ENCODE results near the gene SNRPE.

The SNRPE gene

DNA sequence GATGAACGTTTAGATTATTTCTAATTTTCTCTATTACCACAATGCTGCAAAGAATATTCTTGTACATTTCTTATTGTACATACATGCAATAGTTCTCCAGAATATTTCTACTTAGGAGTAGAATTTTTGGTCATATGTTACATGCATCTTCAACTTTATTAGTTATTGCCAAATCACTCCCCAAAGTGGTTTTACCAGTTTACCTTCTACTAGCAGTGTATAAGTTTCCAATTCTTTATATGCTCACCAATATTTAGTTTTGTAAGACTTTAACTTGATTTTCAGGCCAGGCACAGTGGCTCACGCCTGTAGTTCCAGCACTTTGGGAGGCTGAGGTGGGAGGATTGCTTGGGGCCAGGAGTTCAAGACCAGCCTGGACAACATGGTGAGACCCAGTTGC is 55.4 kb downstream of the SNRPE start:
- no peaks in the 10 kb centered on the region for H3K9me3 ChIP-seq (ENCODE audit: insufficient read depth, low read length)
- H2AFZ ChIP-seq (ENCODE audit: low read depth, low read length): no peak overlapping the region
- H4K20me1 ChIP-seq (ENCODE audit: insufficient read depth, low read length): no peaks in the 10 kb centered on the region
- no peak overlapping the region for H3K4me2 ChIP-seq (ENCODE audit: low read length)
- H3K27ac ChIP-seq (ENCODE audit: low read length): no peak overlapping the region
- no peaks in the 10 kb centered on the region for H3K79me2 ChIP-seq (ENCODE audit: low read length)
- H3K4me3 ChIP-seq (ENCODE audit: low read length): no peak overlapping the region
- H3K4me1 ChIP-seq (ENCODE audit: low read length): no peaks in the 10 kb centered on the region
- TF ChIP-seq, protein P1, sequence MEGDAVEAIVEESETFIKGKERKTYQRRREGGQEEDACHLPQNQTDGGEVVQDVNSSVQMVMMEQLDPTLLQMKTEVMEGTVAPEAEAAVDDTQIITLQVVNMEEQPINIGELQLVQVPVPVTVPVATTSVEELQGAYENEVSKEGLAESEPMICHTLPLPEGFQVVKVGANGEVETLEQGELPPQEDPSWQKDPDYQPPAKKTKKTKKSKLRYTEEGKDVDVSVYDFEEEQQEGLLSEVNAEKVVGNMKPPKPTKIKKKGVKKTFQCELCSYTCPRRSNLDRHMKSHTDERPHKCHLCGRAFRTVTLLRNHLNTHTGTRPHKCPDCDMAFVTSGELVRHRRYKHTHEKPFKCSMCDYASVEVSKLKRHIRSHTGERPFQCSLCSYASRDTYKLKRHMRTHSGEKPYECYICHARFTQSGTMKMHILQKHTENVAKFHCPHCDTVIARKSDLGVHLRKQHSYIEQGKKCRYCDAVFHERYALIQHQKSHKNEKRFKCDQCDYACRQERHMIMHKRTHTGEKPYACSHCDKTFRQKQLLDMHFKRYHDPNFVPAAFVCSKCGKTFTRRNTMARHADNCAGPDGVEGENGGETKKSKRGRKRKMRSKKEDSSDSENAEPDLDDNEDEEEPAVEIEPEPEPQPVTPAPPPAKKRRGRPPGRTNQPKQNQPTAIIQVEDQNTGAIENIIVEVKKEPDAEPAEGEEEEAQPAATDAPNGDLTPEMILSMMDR (IDR thresholded peaks at IDR 0.05; ENCODE audit: low read depth, low read length): no peak
- TF ChIP-seq EZH2phosphoT487 (IDR thresholded peaks at IDR 0.05; ENCODE audit: low read depth): no peak
- H3K9ac ChIP-seq (ENCODE audit: low read length): no peak overlapping the region
- H3K27me3 ChIP-seq (ENCODE audit: low read depth, low read length): no peaks in the 10 kb centered on the region
- H3K36me3 ChIP-seq (replicated peaks; ENCODE audit: low read depth, low read length): no peaks in the 10 kb centered on the region

Measured in OCI-LY3 (cell line).